ENCODE measurements around the gene TENM3.

Gene TENM3

DNA sequence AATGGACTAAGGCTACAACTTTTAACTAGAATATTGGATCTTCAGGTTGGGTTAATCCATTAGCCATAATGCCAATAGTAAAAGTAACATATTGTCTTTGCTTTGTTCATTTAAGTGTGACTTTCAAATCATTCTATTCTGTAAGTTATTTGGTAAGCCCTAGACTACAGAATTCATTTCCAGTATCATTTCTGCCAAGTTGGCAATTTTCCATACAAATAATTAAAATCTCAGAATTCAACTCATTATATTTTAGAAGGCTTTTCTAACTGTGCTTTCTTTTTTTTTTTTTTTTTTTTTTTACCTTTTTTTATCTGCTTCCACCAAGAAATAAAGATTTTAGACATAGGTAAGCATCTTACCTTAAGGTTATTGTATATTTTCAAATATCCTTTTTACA is 500.6 kb downstream of the TENM3 start:
- DNase-seq (ENCODE audit: extremely low read depth, low read depth) = no peak
- H3K4me3 ChIP-seq (replicated peaks; ENCODE audit: low read depth, low read length) = no peak overlapping the region
- TF ChIP-seq, protein P1, sequence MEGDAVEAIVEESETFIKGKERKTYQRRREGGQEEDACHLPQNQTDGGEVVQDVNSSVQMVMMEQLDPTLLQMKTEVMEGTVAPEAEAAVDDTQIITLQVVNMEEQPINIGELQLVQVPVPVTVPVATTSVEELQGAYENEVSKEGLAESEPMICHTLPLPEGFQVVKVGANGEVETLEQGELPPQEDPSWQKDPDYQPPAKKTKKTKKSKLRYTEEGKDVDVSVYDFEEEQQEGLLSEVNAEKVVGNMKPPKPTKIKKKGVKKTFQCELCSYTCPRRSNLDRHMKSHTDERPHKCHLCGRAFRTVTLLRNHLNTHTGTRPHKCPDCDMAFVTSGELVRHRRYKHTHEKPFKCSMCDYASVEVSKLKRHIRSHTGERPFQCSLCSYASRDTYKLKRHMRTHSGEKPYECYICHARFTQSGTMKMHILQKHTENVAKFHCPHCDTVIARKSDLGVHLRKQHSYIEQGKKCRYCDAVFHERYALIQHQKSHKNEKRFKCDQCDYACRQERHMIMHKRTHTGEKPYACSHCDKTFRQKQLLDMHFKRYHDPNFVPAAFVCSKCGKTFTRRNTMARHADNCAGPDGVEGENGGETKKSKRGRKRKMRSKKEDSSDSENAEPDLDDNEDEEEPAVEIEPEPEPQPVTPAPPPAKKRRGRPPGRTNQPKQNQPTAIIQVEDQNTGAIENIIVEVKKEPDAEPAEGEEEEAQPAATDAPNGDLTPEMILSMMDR (IDR thresholded peaks at IDR 0.05; ENCODE audit: low read depth, low read length, missing control alignments) = no peak

DNA sequence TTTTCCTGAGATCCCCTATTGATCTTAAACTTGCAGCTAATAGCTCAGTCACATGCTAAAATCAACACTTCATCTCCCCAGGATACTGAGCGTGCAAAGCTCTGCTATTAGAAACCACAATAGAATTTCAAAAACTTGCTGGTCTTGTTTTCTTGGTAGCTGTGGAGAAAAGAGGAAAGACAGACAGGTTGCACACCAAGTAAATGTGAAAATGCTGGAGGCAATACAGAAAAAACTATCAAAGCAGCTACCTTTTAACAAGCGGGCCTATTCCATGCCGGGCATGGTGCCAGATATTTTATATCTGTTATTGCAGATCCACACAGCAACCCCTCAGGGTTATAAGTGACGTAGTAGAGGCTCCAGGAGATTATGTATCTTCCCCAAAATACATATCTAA is 502.0 kb downstream of the TENM3 start:
- TF ChIP-seq, protein P1 (IDR thresholded peaks at IDR 0.05; ENCODE audit: low read depth, low read length, missing control alignments) = no peak
- no peak overlapping the region for H3K4me3 ChIP-seq (replicated peaks; ENCODE audit: low read depth, low read length)
- DNase-seq (ENCODE audit: extremely low read depth, low read depth) = no peak

DNA sequence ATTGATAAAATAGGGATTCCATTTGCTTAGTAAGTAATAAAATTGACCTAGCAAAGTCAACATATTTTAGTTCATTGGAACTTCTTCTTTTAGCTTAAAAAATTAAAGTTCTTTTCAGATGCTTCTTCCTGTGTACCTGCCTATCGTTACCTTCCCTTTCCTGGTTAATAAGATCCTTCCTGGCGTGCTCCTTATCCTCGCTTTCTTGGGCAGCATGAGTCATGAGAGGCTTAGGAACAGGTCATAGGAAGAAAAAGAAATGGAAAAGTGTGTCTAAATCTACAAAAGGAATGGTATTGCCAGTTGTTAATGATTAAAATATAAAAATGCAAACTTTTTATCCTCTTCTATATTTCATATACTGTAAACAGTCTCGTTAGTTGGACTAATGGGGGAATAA is 503.7 kb downstream of the TENM3 start:
- no peak for DNase-seq (ENCODE audit: extremely low read depth, low read depth)
- TF ChIP-seq, protein P1 (IDR thresholded peaks at IDR 0.05; ENCODE audit: low read depth, low read length, missing control alignments) = no peak
- H3K4me3 ChIP-seq (replicated peaks; ENCODE audit: low read depth, low read length) = no peak overlapping the region

DNA sequence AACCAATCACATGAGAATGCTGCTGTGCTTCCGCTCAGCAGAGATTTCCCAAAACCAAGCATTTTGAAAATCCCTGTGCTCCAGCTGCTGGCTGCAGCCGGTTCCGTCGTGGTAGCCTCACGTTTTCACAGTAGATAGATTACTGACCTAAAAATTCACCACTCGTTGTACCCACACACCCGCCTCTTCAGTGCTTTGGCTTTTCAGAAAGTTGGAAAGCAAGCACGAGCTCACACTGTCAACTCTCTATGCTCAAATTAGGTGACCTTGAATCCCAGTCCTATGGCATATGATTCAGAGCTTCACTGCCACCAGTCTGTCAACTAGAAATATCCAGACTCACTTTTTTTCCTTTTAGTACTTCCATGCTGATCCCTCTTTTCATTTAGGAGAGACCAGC is 505.1 kb downstream of the TENM3 start:
- DNase-seq (ENCODE audit: extremely low read depth, low read depth) = no peak
- TF ChIP-seq, protein P1 (IDR thresholded peaks at IDR 0.05; ENCODE audit: low read depth, low read length, missing control alignments) = no peak
- no peak overlapping the region for H3K4me3 ChIP-seq (replicated peaks; ENCODE audit: low read depth, low read length)

DNA sequence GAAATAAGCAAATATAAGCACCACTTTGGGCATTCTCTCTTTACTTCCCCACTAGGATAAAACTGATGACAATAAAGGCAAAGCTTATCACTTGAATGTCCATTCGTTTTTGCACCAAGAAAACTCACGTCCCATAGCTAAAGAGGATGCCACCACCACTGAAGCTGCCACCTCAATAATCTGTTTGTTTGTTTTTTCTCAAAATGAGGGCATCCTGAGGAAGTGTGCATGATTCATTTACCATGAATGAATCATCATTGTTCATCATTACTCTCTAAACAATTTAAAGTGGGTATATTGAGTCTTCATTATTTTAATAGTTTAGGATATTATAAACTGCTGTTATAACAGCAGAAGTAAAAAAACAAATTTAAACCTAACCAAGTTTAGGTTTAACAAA is 505.7 kb downstream of the TENM3 start:
- no peak for DNase-seq (ENCODE audit: extremely low read depth, low read depth)
- no peak overlapping the region for H3K4me3 ChIP-seq (replicated peaks; ENCODE audit: low read depth, low read length)
- TF ChIP-seq, protein P1 (IDR thresholded peaks at IDR 0.05; ENCODE audit: low read depth, low read length, missing control alignments) = no peak

DNA sequence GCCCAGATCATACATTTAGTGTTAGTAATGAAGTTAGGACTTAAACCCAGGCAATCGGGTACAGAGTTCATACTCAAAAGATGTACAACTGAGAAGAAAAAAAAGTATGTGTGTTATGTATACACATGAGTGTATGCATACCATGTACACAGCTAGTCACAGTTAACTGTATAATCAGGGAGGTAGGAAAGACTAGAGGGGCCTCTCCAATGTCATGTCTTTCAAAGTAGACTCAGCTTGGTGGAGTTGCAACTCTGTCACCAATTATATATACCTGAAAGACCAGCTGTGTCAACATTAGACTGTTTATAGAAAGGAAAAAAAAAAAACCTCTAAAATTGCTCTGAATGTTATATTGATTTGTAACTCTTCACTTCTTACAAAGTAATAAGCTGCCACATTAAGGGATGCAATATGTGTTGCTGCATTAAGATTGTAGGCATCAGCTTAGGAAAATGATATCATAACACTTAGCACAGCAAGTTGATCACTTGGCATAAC is 506.5 kb downstream of the TENM3 start:
- DNase-seq (ENCODE audit: extremely low read depth, low read depth) = no peak
- H3K4me3 ChIP-seq (replicated peaks; ENCODE audit: low read depth, low read length) = no peak overlapping the region
- TF ChIP-seq, protein P1 (IDR thresholded peaks at IDR 0.05; ENCODE audit: low read depth, low read length, missing control alignments) = no peak

All from HFF-Myc (cell line).